HepG2 (cell line): ENCODE measurements around the gene TEX19. TPM values are rescaled to one million over a fixed set of nuclear protein-coding genes. Genes with fewer than 3 reads are reported as not detected.

Experiments
- ARID4A ChIP-seq: sonication (generic); formaldehyde crosslinking; IDR thresholded peaks from 2 replicates; pipeline ENCODE4 v1.5.0; 2020; ENCODE audit warnings: mild to moderate bottlenecking, missing genetic modification reagents, borderline replicate concordance
- EP300 ChIP-seq, 3 experiments: sonication (generic) in 1 of 3; formaldehyde crosslinking in 1 of 3; IDR thresholded peaks; 2 replicates each; pipeline versions ENCODE4 v1.5.1 to v1.6.1; 2011 to 2020; ENCODE audit warnings: low read depth in 2 of 3, low read length in 2 of 3, borderline replicate concordance in 1 of 3, improper control_type of control experiment in 1 of 3, mild to moderate bottlenecking in 1 of 3, missing genetic modification reagents in 1 of 3, moderate library complexity in 1 of 3
- ETS1 ChIP-seq: sonication (generic); formaldehyde crosslinking; IDR thresholded peaks from 2 replicates; pipeline ENCODE4 v1.4.0; 2020; ENCODE audit warnings: missing genetic modification reagents
- FIP1L1 ChIP-seq: fragments of 200-400 bp; formaldehyde crosslinking; IDR thresholded peaks from 2 replicates; pipeline ENCODE4 v1.6.1; 2018; ENCODE audit warnings: low read depth, mild to moderate bottlenecking, low read length, moderate library complexity, borderline replicate concordance; ENCODE audit not compliant: insufficient read depth
- FOXA3 ChIP-seq: IDR thresholded peaks from 2 replicates; pipeline ENCODE4 v1.6.1; 2016; ENCODE audit warnings: missing genetic modification reagents, missing compliant biosample characterization
- GPBP1L1 ChIP-seq: sonication (generic); formaldehyde crosslinking; IDR thresholded peaks from 2 replicates; pipeline ENCODE4 v1.5.0; 2020; ENCODE audit warnings: mild to moderate bottlenecking, missing genetic modification reagents
- HINFP ChIP-seq: sonication (generic); formaldehyde crosslinking; IDR thresholded peaks from 2 replicates; pipeline ENCODE4 v1.4.0; 2020; ENCODE audit warnings: low read depth, mild to moderate bottlenecking, missing genetic modification reagents
- HNRNPL ChIP-seq: fragments of 200-400 bp; formaldehyde crosslinking; IDR thresholded peaks from 2 replicates; pipeline ENCODE4 v1.6.1; 2017; ENCODE audit warnings: mild to moderate bottlenecking, low read depth, low read length
- MAFF ChIP-seq: IDR thresholded peaks from 2 replicates; pipeline ENCODE4 v1.6.1; 2011; ENCODE audit warnings: low read depth, low read length, improper control_type of control experiment
- MED8 ChIP-seq: sonication (generic); formaldehyde crosslinking; IDR thresholded peaks from 2 replicates; pipeline ENCODE4 v1.8.1; 2023; ENCODE audit warnings: mild to moderate bottlenecking, missing genetic modification reagents; ENCODE audit not compliant: insufficient replicate concordance
- SIN3A ChIP-seq: IDR thresholded peaks from 2 replicates; pipeline ENCODE4 v1.6.1; 2011; ENCODE audit warnings: low read depth, mild to moderate bottlenecking, control low read depth, low read length, borderline replicate concordance
- TRIM24 ChIP-seq: sonication (generic); formaldehyde crosslinking; IDR thresholded peaks from 2 replicates; pipeline ENCODE4 v1.8.0; 2022; ENCODE audit warnings: mild to moderate bottlenecking, missing genetic modification reagents
- ZBTB25 ChIP-seq: IDR thresholded peaks from 2 replicates; pipeline ENCODE4 v1.6.1; 2018; ENCODE audit warnings: missing genetic modification reagents
- ZBTB3 ChIP-seq: sonication (generic); formaldehyde crosslinking; IDR thresholded peaks from 2 replicates; pipeline ENCODE4 v1.4.0; 2020; ENCODE audit warnings: low read depth, mild to moderate bottlenecking, moderate library complexity, missing genetic modification reagents, borderline replicate concordance
- ZNF430 ChIP-seq: sonication (generic); formaldehyde crosslinking; IDR thresholded peaks from 2 replicates; pipeline ENCODE4 v1.9.0; 2021; ENCODE audit warnings: mild to moderate bottlenecking, missing genetic modification reagents
- ZNF616 ChIP-seq: sonication (generic); formaldehyde crosslinking; IDR thresholded peaks from 2 replicates; pipeline ENCODE4 v1.5.0; 2020; ENCODE audit warnings: low read depth, mild to moderate bottlenecking, missing genetic modification reagents
- ZNF749 ChIP-seq: sonication (generic); formaldehyde crosslinking; IDR thresholded peaks from 2 replicates; pipeline ENCODE4 v1.8.0; 2022; ENCODE audit warnings: mild to moderate bottlenecking, missing genetic modification reagents, moderate library complexity, borderline replicate concordance
- polyA plus RNA-seq, 8 experiments: library from polyadenylated mRNA; depleted of rRNA in 3 of 8; stranded (reverse) in 7 of 8; unstranded in 1 of 8; fragments of >200 nt; fragmentation: Illumina TruSeq in 4 of 8; extraction: Trizol in 4 of 8; gene quantifications; 2 replicates each; pipeline versions ENCODE4 v1.2.1 to v1.2.3, GENCODE V29; 2011 to 2016; ENCODE audit warnings: low read depth in 4 of 8, missing spikeins in 1 of 8, mixed read lengths in 1 of 8; ENCODE audit not compliant: insufficient read depth in 1 of 8
- total RNA-seq, 5 experiments: library from RNA; depleted of rRNA; stranded (reverse); fragments of >200 nt; fragmentation: Illumina TruSeq; extraction: Trizol; gene quantifications; 2 replicates each; pipeline ENCODE4 v1.2.3, GENCODE V29; 2016; ENCODE audit warnings: low read depth in 1 of 5

The TEX19 gene
- total and polyA plus RNA-seq, 2 of the 13 experiments (the other 11 are each of a cell fraction or from before 2014, with no cell fraction given), result 1.3 to 6.0 TPM

- peak; percentile 76; the same call in 1 of the 2 replicates for TF ChIP-seq ARID4A (CRISPR knock-in tag)
- TF ChIP-seq ETS1, result no peak
- TF ChIP-seq ZNF616 (CRISPR knock-in tag), result no peak
- no peak for TF ChIP-seq GPBP1L1 (CRISPR knock-in tag)
- TF ChIP-seq HINFP (CRISPR knock-in tag), result peak; percentile 73; the same call in 1 of the 2 replicates
- TF ChIP-seq MED8 (CRISPR knock-in tag), result peak; percentile 35
- peak; percentile 99 for TF ChIP-seq HNRNPL
- no peak for TF ChIP-seq MAFF
- peak; percentile 71; the same call in 1 of the 2 replicates for TF ChIP-seq FOXA3 (CRISPR knock-in tag)
- TF ChIP-seq SIN3A, result no peak
- no peak for TF ChIP-seq ZBTB3
- TF ChIP-seq ZBTB25 (CRISPR knock-in tag), result no peak
- 0 out of 4 replicates have a peak, but pooled peaks have one; percentile 12 to 28 for TF ChIP-seq EP300 (IDR thresholded peaks at IDR 0.05; ENCODE audit: low read depth in 2 of 2, low read length in 2 of 2)
- no peak; the same call in 1 of the 2 replicates for TF ChIP-seq EP300 (CRISPR knock-in tag; IDR thresholded peaks at IDR 0.05; ENCODE audit: borderline replicate concordance)
- no peak for TF ChIP-seq TRIM24 (CRISPR knock-in tag)
- TF ChIP-seq ZNF430 (CRISPR knock-in tag), result peak; percentile 66
- TF ChIP-seq ZNF749, result no peak
- no peak for TF ChIP-seq FIP1L1
These were observed 7.1 kb upstream of the TEX19 start (continued) for GRCh38 chr17:82351713-82352488.
